GM12891 (cell line): ENCODE results near the gene CREB1.

Source experiments
- DNase-seq: peaks from one replicate; pipeline ENCODE4 v3.0.0; 2011; ENCODE audit warnings: low spot score; ENCODE audit not compliant: insufficient read length
- FAIRE-seq: peaks from 2 replicates; lab custom pipeline; 2011; peaks lifted over from hg19 to GRCh38; lab: Jason Lieb, UNC
- PAX5 ChIP-seq: IDR thresholded peaks from 2 replicates; pipeline ENCODE4 v1.6.1; 2011; ENCODE audit warnings: low read length, moderate library complexity, mild to moderate bottlenecking; ENCODE audit not compliant: insufficient read depth, severe bottlenecking
- POLR2A ChIP-seq: IDR thresholded peaks from 2 replicates; pipeline ENCODE4 v1.6.1; 2011; ENCODE audit warnings: low read depth, low read length, control low read depth
- POLR2AphosphoS5 ChIP-seq: IDR thresholded peaks from 2 replicates; pipeline ENCODE4 v1.6.1; 2011; ENCODE audit warnings: low read depth, low read length, control low read depth
- POU2F2 ChIP-seq: IDR thresholded peaks from 2 replicates; pipeline ENCODE4 v1.6.1; 2011; ENCODE audit warnings: low read depth, mild to moderate bottlenecking, control low read depth, low read length, moderate library complexity
- SPI1 ChIP-seq: IDR thresholded peaks from 2 replicates; pipeline ENCODE4 v1.6.1; 2011; ENCODE audit warnings: low read depth, low read length, control low read depth
- TAF1 ChIP-seq: IDR thresholded peaks from 2 replicates; pipeline ENCODE4 v1.6.1; 2011; ENCODE audit warnings: low read depth, low read length, control low read depth

CREB1 gene

DNA sequence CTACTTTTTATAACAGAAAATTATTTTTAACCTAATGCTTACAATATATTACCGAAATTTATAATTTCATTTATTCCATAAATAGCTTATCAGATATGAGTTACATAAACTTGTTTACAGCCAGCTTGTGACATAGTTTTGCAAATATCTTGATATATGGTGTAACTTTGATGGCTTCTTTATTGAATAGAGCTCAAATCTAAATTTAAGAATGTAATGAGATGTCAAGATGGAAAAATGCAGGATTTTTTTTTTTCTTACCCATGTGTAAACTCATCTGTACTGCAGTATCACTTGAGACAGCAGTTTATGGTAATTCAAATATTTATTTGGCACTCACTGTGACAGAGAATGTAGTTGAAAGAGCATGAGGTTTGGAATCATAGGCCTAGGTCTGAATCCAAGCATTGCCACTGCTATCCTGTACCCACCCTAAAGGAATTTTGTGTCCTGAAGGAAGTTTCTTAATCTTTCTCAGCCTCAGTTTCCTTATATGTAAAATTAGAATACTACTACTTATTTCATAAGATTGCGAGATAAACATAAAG is 3.8 kb downstream of the CREB1 start:
- FAIRE-seq = no peak
- TF ChIP-seq TAF1 (no peak), SPI1 (no peak), POLR2A (no peak), POLR2AphosphoS5 (no peak), POU2F2 (no peak), PAX5 (no peak)
- no peak for DNase-seq

- TF ChIP-seq POLR2A (peak; percentile 26; the same call in 1 of the 2 replicates), PAX5 (no peak)
- DNase-seq (no peak), FAIRE-seq (no peak)
These were observed 4.7 kb downstream of the CREB1 start for GRCh38 chr2:207534417-207534816.

DNA sequence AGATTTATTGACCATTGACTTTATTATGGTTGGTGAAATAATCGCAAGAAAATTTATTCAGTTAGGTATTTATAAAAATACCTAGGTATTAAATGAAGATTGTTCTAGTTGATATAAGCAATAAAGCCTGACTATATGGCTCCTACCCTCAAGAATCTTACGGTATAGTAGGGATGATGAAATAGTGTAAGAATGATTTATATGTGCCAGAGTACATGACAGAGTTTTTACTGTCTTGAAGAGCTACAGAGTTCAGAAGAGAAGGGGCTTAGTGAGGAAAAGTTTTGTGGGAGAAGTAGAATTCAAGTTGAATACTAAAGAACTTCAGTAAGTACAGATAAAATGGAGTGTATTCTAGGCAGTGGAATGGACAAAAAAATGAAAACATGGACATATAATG is 9.7 kb downstream of the CREB1 start:
- peak; percentile 13 for FAIRE-seq
- TF ChIP-seq POU2F2 = no peak
- no peak for DNase-seq

GRCh38 chr2:207540431-207540830 is 10.7 kb downstream of the CREB1 start:
- FAIRE-seq = no peak
- TF ChIP-seq POLR2AphosphoS5 (no peak), SPI1 (no peak), POLR2A (no peak), POU2F2 (no peak), PAX5 (no peak), TAF1 (no peak)
- no peak for DNase-seq

DNA sequence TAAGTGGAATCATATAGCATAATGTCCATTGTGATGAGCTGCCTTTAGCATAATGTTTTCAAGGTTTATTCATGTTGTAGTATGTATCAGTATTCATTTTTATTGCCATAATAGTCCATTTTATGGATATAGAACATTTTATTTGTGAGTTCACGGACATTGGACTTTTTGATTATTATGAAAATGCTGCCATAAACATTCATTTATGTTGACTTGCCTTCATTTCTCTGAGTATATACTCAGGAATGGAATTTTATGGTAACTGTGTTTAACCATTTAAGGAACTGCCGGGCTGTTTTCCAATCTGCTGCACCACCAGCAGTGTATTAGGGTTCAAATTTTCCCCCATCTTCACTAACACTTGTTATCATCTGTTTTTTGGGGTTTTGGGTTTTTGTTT is 12.2 kb downstream of the CREB1 start:
- no peak for DNase-seq
- TF ChIP-seq SPI1 = no peak
- FAIRE-seq = no peak

GRCh38 chr2:207543272-207543671 is 13.5 kb downstream of the CREB1 start:
- FAIRE-seq (no peak), DNase-seq (no peak)
- TF ChIP-seq POU2F2 = no peak
- no peak for TF ChIP-seq SPI1
- no peak for TF ChIP-seq PAX5
- TF ChIP-seq POLR2AphosphoS5 = no peak
- no peak for TF ChIP-seq POLR2A
- no peak for TF ChIP-seq TAF1

GRCh38 chr2:207546822-207547221 is 17.1 kb downstream of the CREB1 start:
- DNase-seq = no peak
- FAIRE-seq = no peak
- TF ChIP-seq SPI1 = no peak
- no peak for TF ChIP-seq POLR2A
- no peak for TF ChIP-seq TAF1
- TF ChIP-seq POU2F2 = no peak
- no peak for TF ChIP-seq POLR2AphosphoS5
- TF ChIP-seq PAX5 = no peak

DNA sequence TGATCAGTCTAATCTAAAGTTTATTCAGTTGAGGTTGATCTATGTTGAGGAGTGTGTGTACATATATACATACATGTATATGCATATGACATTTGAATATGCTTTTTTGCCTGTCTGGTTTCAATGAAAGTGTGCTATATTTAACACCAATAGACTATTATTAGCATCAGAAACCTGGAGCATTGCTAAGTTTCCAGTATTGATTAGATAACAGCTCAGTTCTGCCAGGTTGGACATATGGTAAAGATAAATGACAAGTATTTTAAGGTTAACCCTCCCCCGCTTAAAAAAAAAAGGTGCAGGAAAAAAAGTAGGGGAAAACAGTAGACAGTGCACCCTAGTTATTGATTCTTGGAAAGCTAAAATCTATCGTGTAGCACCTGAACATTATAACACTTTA is 19.4 kb downstream of the CREB1 start:
- no peak for DNase-seq
- FAIRE-seq = no peak
- TF ChIP-seq POU2F2 (no peak), SPI1 (no peak), POLR2A (no peak), POLR2AphosphoS5 (no peak), PAX5 (no peak), TAF1 (no peak)

DNA sequence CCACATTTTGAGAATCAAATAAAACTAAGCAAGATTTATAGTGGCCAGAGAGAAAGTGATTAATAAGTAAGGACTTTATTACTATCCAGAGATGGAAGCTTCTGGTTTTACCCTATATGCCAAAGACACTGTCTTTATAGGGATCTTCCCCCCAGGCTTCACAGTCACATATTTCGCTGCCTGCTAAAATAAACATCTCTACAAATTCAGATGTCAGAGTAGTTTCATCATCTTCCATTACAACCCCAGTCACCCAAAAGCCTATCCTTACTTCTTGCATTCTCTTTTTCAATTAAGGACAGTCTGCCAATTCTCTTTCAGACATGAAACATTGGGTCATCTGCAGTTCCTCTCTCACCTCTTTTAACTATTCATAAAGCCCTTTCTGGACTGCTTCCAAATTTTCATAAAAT is 28.3 kb downstream of the CREB1 start:
- no peak for FAIRE-seq
- TF ChIP-seq POLR2AphosphoS5 (no peak), POLR2A (no peak), POU2F2 (no peak), PAX5 (no peak), TAF1 (no peak), SPI1 (no peak)
- no peak for DNase-seq

DNA sequence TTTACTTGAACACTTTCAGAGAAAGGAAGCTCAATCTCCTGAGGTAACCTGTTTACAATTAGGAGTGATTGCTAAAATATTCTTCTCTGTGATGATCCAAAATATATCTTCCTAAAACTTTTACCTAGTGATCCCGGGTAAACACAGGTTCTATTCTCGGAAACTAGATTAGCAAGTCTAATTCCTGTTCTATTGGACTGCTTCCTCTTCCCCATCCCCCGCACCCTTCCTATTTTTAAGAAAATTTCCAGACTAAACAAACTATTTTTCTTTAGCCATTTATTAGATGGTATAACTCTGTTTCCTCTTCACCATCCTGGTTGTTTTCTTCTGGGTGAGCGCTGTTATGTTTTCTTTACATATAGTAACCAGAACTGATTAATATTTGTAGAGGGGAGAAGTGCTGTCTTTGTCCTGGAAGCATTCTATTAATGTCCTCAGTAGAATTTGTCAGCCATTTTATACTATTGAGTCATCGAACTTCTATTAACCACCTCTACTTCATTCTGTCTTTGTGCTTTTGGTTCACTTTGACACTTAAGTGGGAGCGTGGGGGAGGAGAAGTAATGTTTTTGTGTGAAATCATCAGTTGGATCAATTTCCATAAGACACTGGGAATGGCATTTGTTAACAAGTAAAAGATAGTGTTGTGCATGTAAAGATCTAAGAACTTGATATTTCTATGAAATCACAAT is 31.8 kb downstream of the CREB1 start:
- DNase-seq (no peak), FAIRE-seq (peak; percentile 65)
- no peak for TF ChIP-seq TAF1
- TF ChIP-seq POU2F2 = no peak
- TF ChIP-seq POLR2A = no peak
- no peak for TF ChIP-seq PAX5
- TF ChIP-seq SPI1 = no peak
- no peak for TF ChIP-seq POLR2AphosphoS5
